NAMALWA (cell line): ENCODE data around the gene ACTR3C.
A peak's percentile ranks its signal among the peaks of the same experiment; 100 is the strongest.
"Not testable (repeated sequence)": the region's sequence is repeated elsewhere in the genome, so short reads cannot be mapped to it uniquely, and the experiment has no call there.

Experiments
- DNase-seq: peaks from one replicate; pipeline ENCODE4 v3.0.0-alpha.2; 2015; ENCODE audit warnings: low spot score

Gene ACTR3C

GRCh38 chr7:150312649-150313366 lies 10.5 kb downstream of the ACTR3C start:
- DNase-seq, result not testable (repeated sequence)

DNA sequence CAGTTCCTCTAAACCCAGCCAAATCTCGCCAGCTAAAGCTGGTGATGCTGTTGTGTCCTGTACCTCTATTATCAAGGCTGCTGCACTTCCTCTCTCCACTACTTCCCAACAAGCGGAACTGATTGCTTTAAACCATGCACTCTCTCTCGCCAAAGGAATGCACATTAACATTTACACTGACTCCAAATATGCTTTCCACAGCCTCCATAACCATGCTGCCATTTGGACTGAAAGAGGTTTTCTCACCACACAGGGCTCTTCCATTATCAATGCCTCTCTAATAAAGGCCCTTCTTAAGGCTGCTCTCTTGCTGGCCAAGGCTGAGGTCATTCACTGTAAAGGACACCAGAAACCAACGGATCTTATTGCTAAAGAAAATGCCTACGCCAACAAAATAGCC lies 11.6 kb downstream of the ACTR3C start:
- DNase-seq, result no peak

GRCh38 chr7:150311146-150311545 lies 12.2 kb downstream of the ACTR3C start:
- no peak for DNase-seq

GRCh38 chr7:150308575-150308974 lies 14.8 kb downstream of the ACTR3C start:
- no peak for DNase-seq

DNA sequence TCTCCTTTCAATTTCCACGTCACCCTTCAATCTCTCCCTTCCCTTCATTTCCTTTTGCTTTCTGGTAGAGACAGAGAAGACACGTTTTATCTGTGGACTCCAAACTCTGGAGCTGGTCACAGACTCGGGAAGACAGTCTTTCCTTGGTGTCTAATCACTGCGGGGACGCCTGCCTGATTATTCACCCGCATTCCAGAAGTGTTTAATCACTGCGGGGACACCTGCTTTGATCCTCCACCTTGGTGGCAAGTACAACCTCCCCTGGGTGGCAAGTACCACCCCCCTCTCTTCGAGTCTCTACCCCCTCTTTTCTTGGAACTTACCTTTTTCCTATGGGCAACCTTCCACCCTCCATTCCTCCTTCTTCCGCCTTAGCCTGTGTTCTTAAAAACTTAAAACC lies 15.4 kb downstream of the ACTR3C start:
- no peak for DNase-seq

DNA sequence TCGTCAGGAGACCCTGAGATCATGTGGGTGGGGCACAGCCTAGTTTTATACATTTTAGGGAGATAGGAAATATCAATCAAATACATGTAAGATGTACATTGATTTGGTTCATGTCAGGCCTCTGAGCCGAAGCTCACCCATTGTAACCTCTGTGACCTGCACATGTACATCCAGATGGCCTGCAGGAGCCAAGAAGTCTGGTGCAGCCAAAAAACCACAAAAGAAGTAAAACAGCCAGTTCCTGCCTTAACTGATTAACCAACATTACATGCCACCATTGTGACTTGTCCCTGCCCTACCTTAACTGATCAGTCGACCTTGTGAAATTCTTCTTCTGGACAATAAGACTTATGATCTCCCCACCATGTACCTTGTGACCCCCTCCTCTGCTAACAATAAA lies 16.2 kb downstream of the ACTR3C start:
- DNase-seq, result no peak

- DNase-seq, result not testable (repeated sequence)
These were observed 17.0 kb downstream of the ACTR3C start for GRCh38 chr7:150306377-150306776.

DNA sequence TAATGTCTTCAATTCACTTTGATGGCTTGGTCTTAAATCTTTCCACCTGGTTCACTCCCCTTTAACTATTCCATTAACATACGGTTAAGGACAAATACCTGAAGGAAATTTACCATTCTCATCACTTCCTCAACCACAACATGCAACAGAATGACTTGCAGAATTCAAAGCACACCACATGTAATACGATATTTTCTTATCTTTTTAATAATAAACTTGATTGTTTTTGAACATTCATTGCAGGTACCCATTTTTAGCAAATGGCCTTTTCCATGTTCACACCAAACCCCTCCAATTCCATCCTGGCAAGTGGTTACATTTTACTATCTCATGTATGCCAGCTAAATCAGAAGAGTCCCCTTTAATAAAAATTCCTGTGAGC lies 17.5 kb downstream of the ACTR3C start:
- not testable (repeated sequence) for DNase-seq

GRCh38 chr7:150305259-150305902 lies 18.0 kb downstream of the ACTR3C start:
- DNase-seq, result not testable (repeated sequence)

GRCh38 chr7:150304499-150305258 lies 18.7 kb downstream of the ACTR3C start:
- DNase-seq, result not testable (repeated sequence)

DNA sequence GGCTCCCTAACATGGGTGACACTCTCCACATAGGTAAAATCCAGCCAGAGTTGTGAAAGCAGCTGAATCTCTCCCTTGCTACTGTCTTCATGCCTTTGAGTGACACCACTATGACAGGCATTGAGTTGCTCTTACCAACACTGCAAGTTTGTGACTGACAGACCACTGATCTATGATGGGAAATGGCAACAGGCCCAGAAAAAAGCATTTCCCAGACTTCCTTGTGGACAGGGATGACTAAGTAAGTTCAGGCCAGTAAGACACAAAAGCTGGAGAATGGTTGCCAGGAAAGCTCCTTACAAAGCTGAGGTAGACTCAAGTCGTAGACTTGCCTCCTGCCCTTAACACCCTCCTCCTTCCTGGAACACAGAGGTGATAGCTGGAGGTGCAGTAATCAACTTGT lies 20.4 kb downstream of the ACTR3C start:
- not testable (repeated sequence) for DNase-seq

DNA sequence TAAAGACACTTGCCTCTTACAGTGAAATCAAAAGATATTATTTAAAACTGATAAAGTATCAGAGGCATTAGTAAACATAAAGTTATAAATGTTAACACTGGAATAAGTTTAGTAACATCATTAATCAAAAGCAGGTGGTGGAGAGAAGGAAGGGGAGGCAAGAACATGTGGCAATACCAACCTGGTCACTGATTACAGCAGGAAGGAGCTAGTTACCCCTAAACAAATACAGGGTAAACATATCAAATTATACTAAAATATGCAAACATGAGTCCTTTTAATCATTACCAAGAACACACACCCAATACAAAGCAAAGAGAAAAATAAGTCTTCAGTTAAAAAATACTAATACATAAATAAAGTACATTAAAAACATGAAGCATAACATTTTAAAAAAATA lies 25.4 kb downstream of the ACTR3C start:
- not testable (repeated sequence) for DNase-seq

DNA sequence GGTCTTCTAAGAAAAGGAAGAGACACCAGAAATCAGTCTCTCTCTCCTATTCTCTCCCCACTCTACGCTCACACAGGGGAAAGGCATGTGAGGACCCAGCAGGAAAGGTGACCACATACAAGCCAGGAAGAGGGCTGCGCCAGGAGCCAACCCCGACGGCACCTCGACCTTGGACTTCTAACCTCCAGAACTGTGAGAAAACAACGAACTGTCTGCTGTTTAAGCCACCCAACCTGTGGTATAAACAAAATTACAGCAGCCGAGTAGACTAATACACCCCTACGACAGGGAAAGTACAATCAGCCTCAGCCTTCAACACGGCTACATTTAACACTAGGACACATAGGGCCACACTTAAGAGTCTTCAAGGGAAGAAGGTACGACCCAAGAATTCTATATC lies 26.5 kb downstream of the ACTR3C start:
- DNase-seq, result not testable (repeated sequence)

DNA sequence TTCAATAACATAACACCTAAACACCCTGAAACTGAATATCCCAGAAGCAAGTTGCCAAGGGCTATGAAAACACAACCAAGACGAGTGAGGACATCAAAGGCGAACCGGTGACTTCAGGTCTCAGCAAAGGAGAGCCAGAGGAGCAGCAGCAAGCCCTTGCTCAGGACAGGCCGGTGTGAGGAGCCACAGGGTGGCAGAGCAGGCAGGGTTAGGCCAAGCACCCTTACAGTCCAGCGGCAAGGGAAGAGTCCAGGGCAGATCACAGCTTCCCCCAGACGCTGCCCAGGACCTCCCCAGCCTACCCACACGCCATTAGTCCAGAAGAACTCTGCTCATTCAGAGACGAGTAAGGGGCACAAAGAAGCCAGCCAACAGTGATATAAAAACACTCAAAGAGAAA lies 27.7 kb downstream of the ACTR3C start:
- DNase-seq, result not testable (repeated sequence)

- not testable (repeated sequence) for DNase-seq
These were observed 28.3 kb downstream of the ACTR3C start for GRCh38 chr7:150295027-150295426.

GRCh38 chr7:150290317-150290716 lies 33.0 kb downstream of the ACTR3C start:
- not testable (repeated sequence) for DNase-seq

DNA sequence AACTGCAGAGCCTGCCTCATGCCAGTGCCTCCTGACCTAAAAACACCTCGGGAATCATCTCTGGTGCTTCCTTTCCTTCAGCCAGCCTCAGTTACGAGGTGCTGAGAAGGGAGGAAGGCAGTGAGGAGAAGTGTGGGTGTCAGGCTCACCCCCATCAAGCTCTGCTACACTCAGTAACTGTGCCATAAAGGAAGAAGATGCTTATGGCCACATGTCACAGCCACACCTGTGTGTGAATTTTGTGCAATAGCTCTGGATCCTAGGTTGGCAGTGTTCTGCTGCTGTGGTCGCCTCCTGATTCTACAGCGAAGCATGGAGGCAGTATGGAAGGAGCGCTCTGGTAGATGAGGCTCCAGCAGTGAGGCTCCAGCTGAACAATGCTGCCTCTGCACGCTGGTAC lies 34.5 kb downstream of the ACTR3C start:
- not testable (repeated sequence) for DNase-seq

GRCh38 chr7:150287815-150288214 lies 35.5 kb downstream of the ACTR3C start:
- not testable (repeated sequence) for DNase-seq

- peak; percentile 63 for DNase-seq
These were observed 37.2 kb downstream of the ACTR3C start for GRCh38 chr7:150285849-150286754.

- not testable (repeated sequence) for DNase-seq
These were observed 39.7 kb downstream of the ACTR3C start for GRCh38 chr7:150283608-150284007.

GRCh38 chr7:150283111-150283510 lies 40.2 kb downstream of the ACTR3C start:
- not testable (repeated sequence) for DNase-seq
